Stimulated activated CD4-positive, alpha-beta T cell treated with anti-CD3 and anti-CD28 coated beads, Interleukin-1b, Interleukin-23, amount 100 ng/mL, for 4 hours (primary cell): ENCODE data around the gene ZNF383.
"Not testable (repeated sequence)": the region's sequence is repeated elsewhere in the genome, so short reads cannot be mapped to it uniquely, and the experiment has no call there.

Experiments
- DNase-seq, 2 donors: peaks; one replicate each; pipeline ENCODE4 v3.0.0-alpha.2; 2020; ENCODE audit warnings: low read depth in 2 of 2

Gene ZNF383

DNA sequence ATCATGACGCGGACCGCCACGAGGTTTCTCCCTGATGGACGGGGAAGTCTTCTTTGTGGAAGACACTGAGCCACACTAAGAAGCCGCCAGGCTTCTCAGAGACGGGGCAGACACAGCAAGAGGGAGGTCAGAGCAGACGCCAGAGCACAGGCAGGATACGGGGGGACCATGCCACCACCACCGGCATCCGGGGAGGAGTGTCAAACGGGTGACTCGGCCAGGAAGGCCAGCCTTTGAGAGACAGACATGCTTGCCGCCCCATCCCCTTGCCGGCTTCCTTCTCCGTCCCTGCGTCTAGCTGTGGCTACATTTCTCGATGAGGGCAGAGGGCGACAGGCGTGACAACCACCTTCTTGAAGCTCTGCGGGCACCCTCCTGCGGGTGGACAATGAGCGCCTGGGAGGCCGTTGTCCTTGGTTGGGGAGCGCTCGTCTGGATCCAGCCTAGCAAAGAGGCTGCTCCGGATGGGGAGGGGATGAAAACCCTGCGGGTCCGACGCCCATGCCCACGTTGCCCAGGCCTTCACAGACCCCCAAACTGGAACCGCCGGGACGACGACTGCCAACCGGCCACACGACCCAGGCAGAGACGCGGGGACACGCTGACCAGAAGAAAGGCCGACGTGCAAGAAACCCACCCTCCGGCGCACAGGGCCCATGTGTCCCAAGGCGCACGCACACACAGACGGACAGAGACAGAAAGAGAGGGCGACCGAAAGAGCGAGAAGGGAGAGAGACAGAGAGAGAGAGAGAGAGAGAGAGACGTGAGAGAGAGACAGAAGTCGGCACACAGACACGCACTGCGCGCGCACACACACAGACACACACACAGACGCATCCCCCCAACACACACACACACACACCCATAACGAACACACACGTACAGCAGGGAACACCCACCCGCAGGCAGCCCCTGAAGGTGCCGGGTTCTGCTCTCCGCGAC is 75.3 kb downstream of the ZNF383 start:
- not testable (repeated sequence) for DNase-seq

DNA sequence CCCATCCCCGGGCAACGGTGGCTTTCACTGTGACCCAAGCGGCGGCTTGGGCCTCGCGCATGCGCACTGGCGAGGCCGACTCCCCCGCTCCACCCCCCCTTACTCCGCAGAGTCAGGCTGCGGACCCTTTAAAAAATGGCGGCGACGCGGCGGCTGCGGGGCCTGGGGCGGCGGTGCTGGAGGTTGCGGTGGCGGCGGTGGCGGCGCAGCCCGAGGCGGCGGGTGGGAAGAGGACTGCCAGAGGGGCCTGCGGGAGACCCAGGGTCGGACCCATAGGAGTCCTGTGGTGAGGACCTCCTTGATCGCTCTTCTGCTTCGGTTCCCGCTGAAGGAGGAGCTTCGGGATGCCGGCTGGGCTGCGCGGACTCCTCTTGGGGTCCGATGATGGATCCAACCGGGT is 76.2 kb downstream of the ZNF383 start:
- DNase-seq: not testable (repeated sequence)
